Lung (tissue), 12 donors: Measurements from ENCODE around the gene G2E3. TPM values are rescaled to one million over a fixed set of nuclear protein-coding genes. Genes with fewer than 3 reads are reported as not detected.
"Not testable (repeated sequence)": the region's sequence is repeated elsewhere in the genome, so short reads cannot be mapped to it uniquely, and the experiment has no call there.

Experiments
- ATAC-seq: fragments of 200-7000 bp; cut with Tn5 transposase; one replicate; pipeline ENCODE4 v1.9.1; 2020; ENCODE audit warnings: moderate number of reproducible peaks; ENCODE audit not compliant: insufficient read depth, low FRiP score
- DNase-seq, 3 donors: peaks; one replicate each; pipeline ENCODE4 v3.0.0-alpha.2; 2013 to 2017
- H3K27ac ChIP-seq, 2 donors: one replicate each; pipeline ENCODE4 v1.5.1; 2013; ENCODE audit warnings: mild to moderate bottlenecking in 2 of 2, moderate library complexity in 2 of 2, control low read depth in 1 of 2, inconsistent platforms in 1 of 2, low read depth in 1 of 2, low read length in 1 of 2
- H3K27me3 ChIP-seq, 3 donors: one replicate each; pipeline ENCODE4 v1.5.1; 2013; ENCODE audit warnings: low read length in 2 of 3; ENCODE audit not compliant: control insufficient read depth in 3 of 3, insufficient read depth in 3 of 3
- H3K36me3 ChIP-seq, 4 donors: one replicate each; pipeline ENCODE4 v1.5.1; 2013; ENCODE audit warnings: low read length in 4 of 4, mild to moderate bottlenecking in 1 of 4, moderate library complexity in 1 of 4; ENCODE audit not compliant: control insufficient read depth in 4 of 4, insufficient read depth in 4 of 4
- H3K4me1 ChIP-seq, 5 donors: one replicate each; pipeline ENCODE4 v1.5.1; 2013; ENCODE audit warnings: low read length in 5 of 5, mild to moderate bottlenecking in 2 of 5, moderate library complexity in 1 of 5; ENCODE audit not compliant: control insufficient read depth in 5 of 5, insufficient read depth in 5 of 5
- H3K4me3 ChIP-seq: one replicate; pipeline ENCODE4 v1.5.1; 2013; ENCODE audit warnings: mild to moderate bottlenecking, control low read depth, moderate library complexity
- H3K9ac ChIP-seq, 2 donors: one replicate each; pipeline ENCODE4 v1.5.1; 2013; ENCODE audit warnings: low read length in 2 of 2, control low read depth in 1 of 2; ENCODE audit not compliant: insufficient read depth in 1 of 2
- H3K9me3 ChIP-seq, 4 donors: one replicate each; pipeline ENCODE4 v1.5.1; 2013; ENCODE audit warnings: low read length in 3 of 4, mild to moderate bottlenecking in 1 of 4, moderate library complexity in 1 of 4; ENCODE audit not compliant: control insufficient read depth in 4 of 4, insufficient read depth in 3 of 4
- WGBS, 2 donors: extraction: QIAGEN DNeasy Blood & Tissue Kit; methylation state at CpG; one replicate each; pipeline ENCODE4 v1.1.7; 2013; 5-methylcytosine and 5-hydroxymethylcytosine counted together
- polyA plus RNA-seq, 2 donors: library from polyadenylated mRNA; stranded (reverse); fragments of 200-250 nt; gene quantifications; one replicate each; pipeline ENCODE4 v1.2.1, GENCODE V29; 2013
- total RNA-seq, 2 donors: library from RNA; depleted of rRNA in 1 of 2; stranded (reverse); fragments of >200 nt in 1 of 2; gene quantifications; one replicate each; pipeline ENCODE4 v1.2.1, GENCODE V29; 2014 to 2021
- TF ChIP-seq, protein P1 (sequence below): IDR thresholded peaks from 2 replicates; pipeline ENCODE4 v1.5.1; 2012; ENCODE audit warnings: mild to moderate bottlenecking; ENCODE audit errors: control extremely low read depth, extremely low read depth
- donor health status: control.
- donor health status: control.
- donor health status: Bipolar disorder and iron deficiency.
- donor health status: healthy.
- donor health status: DM: yes; HTN: yes; CAD: no.

G2E3 gene
- total and polyA plus RNA-seq, 4 donors, result 3.8 to 24.5 (median 8.5) TPM

DNA sequence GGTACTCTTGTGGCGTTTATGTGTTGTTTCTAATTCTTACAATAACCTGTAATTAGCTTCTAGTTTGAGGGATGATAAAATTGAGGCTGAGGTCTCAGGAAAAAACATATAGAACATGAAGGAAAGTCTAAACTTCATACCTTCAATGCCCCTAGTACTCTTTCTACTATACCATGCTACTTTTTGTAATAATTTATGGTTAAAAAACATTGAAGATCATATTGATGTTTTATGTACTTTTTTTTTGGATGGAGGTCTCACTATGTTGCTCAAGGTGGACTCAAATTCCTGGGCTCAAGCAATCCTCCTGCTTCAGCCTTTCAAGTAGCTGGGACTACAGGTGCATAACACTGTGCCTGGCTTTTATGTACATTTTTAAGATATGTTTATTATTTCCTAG lies 13.8 kb downstream of the G2E3 start:
- Histone ChIP-seq H3K4me1 (peaks cover 0 to 3% (median 0%) of the 10 kb centered on the region in 5 donors), H3K36me3 (peaks cover 0 to 2% (median 0%) of the 10 kb centered on the region in 4 donors), H3K4me3 (no peak overlapping the region), H3K27ac (no peak overlapping the region), H3K27me3 (no peaks in the 10 kb centered on the region), H3K9ac (no peak overlapping the region), H3K9me3 (no peaks in the 10 kb centered on the region)
- TF ChIP-seq, protein P1, sequence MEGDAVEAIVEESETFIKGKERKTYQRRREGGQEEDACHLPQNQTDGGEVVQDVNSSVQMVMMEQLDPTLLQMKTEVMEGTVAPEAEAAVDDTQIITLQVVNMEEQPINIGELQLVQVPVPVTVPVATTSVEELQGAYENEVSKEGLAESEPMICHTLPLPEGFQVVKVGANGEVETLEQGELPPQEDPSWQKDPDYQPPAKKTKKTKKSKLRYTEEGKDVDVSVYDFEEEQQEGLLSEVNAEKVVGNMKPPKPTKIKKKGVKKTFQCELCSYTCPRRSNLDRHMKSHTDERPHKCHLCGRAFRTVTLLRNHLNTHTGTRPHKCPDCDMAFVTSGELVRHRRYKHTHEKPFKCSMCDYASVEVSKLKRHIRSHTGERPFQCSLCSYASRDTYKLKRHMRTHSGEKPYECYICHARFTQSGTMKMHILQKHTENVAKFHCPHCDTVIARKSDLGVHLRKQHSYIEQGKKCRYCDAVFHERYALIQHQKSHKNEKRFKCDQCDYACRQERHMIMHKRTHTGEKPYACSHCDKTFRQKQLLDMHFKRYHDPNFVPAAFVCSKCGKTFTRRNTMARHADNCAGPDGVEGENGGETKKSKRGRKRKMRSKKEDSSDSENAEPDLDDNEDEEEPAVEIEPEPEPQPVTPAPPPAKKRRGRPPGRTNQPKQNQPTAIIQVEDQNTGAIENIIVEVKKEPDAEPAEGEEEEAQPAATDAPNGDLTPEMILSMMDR, result no peak
- ATAC-seq (no peak), DNase-seq (no peak)
- WGBS, 2 donors, result 90 to 100% methylated on average over 1 of the region's 1 CpG

DNA sequence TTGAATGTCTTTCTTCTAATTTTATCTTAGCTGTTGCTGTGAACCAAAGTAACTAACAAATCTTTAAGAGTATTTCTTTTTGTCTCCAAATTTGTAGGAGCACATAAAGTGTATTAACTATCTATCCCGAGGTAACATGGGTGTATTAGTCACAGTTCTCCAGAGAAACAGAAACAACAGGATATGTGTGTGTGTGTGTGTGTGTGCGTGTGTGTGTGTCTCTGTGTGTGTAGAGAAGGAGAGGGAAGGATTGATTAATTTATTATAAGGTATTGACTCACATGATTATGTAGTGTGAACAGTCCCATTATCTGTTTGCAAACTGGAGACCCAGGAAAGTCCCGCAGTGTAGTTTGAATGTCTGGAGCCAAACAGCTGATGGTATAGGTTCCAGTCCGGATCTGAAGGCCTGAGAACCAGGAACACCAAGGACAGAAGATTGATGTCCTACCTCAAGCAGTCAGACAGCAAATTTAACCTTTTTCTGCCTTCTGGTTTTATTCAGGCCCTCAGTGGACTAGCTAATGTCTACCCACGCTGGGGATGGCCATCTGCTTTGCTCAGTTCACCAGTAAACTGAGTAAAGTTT lies 14.4 kb downstream of the G2E3 start:
- Histone ChIP-seq H3K27ac (no peak overlapping the region), H3K27me3 (no peaks in the 10 kb centered on the region), H3K4me3 (no peak overlapping the region), H3K4me1 (peaks cover 0 to 3% (median 0%) of the 10 kb centered on the region in 5 donors), H3K9me3 (no peaks in the 10 kb centered on the region), H3K9ac (no peak overlapping the region), H3K36me3 (peaks cover 0 to 2% (median 0%) of the 10 kb centered on the region in 4 donors)
- TF ChIP-seq, protein P1, result no peak
- DNase-seq, result no peak
- WGBS, 2 donors, result 85 to 86% methylated on average over 5 of the region's 5 CpGs
- ATAC-seq, result no peak

DNA sequence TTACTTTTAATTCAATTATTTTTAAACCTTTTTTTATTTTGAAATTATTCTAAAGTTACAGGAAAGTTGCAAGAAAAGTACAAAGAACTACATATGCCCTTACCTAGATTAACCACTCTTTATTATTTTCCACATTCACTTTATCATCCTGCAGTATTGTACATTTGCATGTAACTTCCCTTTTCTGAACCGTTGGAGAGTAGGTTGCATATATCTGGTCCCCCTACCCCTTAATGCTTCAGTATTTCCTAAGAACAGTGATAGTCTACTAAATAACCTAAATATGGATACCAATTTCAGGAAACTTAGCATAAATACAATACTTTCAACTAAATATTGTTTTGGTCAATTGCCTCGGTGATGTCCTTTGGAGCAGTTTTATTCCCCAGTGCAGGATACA lies 15.0 kb downstream of the G2E3 start:
- no peak overlapping the region for H3K4me3 ChIP-seq
- H3K36me3 ChIP-seq, result peaks cover 0 to 2% (median 0%) of the 10 kb centered on the region in 4 donors
- no peaks in the 10 kb centered on the region for H3K9me3 ChIP-seq
- peaks cover 0 to 3% (median 0%) of the 10 kb centered on the region in 5 donors for H3K4me1 ChIP-seq
- DNase-seq (no peak), ATAC-seq (no peak)
- no peaks in the 10 kb centered on the region for H3K27me3 ChIP-seq
- H3K27ac ChIP-seq, result no peak overlapping the region
- 65 to 77% methylated on average over 2 of the region's 2 CpGs for WGBS, 2 donors
- no peak overlapping the region for H3K9ac ChIP-seq
- TF ChIP-seq, protein P1, result no peak

DNA sequence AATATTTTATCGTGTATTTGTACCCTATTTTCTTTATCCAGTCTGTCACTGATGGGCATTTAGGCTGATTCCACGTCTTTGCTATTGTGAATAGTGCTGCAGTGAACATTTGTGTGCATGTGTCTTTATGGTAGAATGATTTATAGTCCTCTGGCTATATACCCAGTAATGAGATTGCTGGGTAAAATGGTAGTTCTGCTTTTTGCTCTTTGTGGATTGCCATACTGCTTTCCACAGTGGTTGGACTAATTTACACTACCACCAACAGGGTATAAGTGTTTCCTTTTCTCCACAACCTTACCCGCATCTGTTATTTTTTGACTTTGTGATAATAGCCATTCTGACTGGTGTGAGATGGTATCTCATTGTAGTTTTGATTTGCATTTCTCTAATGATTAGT lies 15.8 kb downstream of the G2E3 start:
- WGBS, 2 donors, result 88 to 92% methylated on average over 3 of the region's 3 CpGs
- H3K9me3 ChIP-seq, H3K36me3 ChIP-seq, H3K4me1 ChIP-seq, H3K4me3 ChIP-seq, DNase-seq, H3K27me3 ChIP-seq, H3K27ac ChIP-seq, H3K9ac ChIP-seq, ATAC-seq: not testable (repeated sequence)

DNA sequence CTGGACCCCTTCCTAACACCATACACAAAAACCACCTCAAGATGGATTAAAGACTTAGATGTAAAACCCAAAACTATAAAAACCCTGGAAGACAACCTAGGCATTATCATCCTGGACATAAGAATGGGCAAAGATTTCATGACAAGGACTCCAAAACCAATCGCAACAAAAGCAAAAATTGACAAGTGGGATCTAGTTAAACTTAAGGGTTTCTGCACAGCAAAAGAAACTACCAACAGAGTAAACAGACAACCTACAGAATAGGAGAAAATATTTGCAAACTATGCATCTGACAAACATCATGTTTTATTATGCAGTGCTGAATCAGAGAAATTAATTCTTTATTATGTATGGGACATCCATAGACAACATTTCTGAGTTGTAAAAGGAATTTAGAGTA lies 17.4 kb downstream of the G2E3 start:
- not testable (repeated sequence) for H3K9me3 ChIP-seq, DNase-seq, H3K4me3 ChIP-seq, H3K36me3 ChIP-seq, ATAC-seq, H3K9ac ChIP-seq, H3K27me3 ChIP-seq, H3K27ac ChIP-seq, H3K4me1 ChIP-seq
- WGBS, 2 donors, result 95 to 100% methylated on average over 1 of the region's 1 CpG
